Heart left ventricle (tissue), 13 donors: ENCODE data around the gene MTCP1.

Source experiments
- POLR2A ChIP-seq, 2 donors: fragments of 450-650 bp; IDR thresholded peaks; one replicate each; pipeline ENCODE4 v1.6.1; 2017; ENCODE audit warnings: antibody characterized with exemption in 2 of 2, mild to moderate bottlenecking in 2 of 2, moderate library complexity in 2 of 2
- TF ChIP-seq, protein P1 (sequence below), 12 donors: fragments of 200-600 bp; sonication (generic) in 4 of 12; IDR thresholded peaks; one replicate each; pipeline versions ENCODE4 v1.5.0 to v1.8.0; 2018 to 2022; ENCODE audit warnings: antibody characterized with exemption in 12 of 12, mild to moderate bottlenecking in 5 of 12
- donor health status: ischemic (EF 13 %, LVEDD 7.1; RV severe dilation, severe dysfunction).
- donor health status: DM: no; HTN: yes; CAD: no.
- donor health status: DM: no; HTN: no; CAD: no.
- donor health status: ischemic (EF 25% LVEDD 6.9; RV normal size, moderate dysfunction).
- donor health status: ischemic (EF 25% LVEDD 5.7; RV mildly dilated, moderate dysfunction).
- donor health status: ischemic (EF 35%, LVEDD 5.7; RV mildly dilated, moderate dysfunction).
- donor health status: nonischemic (EF 11% LVEDD 7.7; RV severe dilation, severe dysfunction).
- donor health status: DM: yes; HTN: yes; CAD: no.
- donor health status: PGD.
- donor health status: ischemic (EF 29% LVEDD 5.4; RV normal size, mild dysfunction).
- donor health status: nonischemic (EF 23%, LVEDD 6.1; RV moderate dilation, normal function).

DNA sequence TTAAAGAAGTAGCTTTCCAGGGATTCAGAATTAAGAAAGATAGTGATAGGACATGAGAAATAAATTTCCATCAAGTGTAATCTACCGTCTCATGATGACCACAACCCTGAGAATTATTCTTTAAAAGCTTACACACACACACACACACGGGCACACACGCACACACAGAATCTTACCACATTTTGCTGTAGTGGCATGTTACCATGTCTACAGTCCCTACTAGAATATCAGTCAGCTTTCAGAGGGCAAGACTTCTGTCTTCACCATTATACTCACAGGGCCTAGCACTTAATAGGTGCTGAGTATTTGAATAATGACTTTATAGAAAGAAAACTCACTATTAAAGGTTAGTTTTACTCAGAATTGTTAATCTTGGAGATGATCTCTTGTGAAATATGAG, 15.4 kb downstream of the MTCP1 start:
- no peak for TF ChIP-seq POLR2A (IDR thresholded peaks at IDR 0.05)
- TF ChIP-seq, protein P1, sequence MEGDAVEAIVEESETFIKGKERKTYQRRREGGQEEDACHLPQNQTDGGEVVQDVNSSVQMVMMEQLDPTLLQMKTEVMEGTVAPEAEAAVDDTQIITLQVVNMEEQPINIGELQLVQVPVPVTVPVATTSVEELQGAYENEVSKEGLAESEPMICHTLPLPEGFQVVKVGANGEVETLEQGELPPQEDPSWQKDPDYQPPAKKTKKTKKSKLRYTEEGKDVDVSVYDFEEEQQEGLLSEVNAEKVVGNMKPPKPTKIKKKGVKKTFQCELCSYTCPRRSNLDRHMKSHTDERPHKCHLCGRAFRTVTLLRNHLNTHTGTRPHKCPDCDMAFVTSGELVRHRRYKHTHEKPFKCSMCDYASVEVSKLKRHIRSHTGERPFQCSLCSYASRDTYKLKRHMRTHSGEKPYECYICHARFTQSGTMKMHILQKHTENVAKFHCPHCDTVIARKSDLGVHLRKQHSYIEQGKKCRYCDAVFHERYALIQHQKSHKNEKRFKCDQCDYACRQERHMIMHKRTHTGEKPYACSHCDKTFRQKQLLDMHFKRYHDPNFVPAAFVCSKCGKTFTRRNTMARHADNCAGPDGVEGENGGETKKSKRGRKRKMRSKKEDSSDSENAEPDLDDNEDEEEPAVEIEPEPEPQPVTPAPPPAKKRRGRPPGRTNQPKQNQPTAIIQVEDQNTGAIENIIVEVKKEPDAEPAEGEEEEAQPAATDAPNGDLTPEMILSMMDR (IDR thresholded peaks at IDR 0.05) = no peak
